A673 (cell line): ENCODE measurements around the gene OR2AJ1.

Experiments used
- EZH2 ChIP-seq: fragments of 200-600 bp; sonication (generic); IDR thresholded peaks from 2 replicates; pipeline ENCODE4 v1.6.1; 2017; ENCODE audit warnings: borderline replicate concordance, low read depth, mild to moderate bottlenecking, mixed read lengths, antibody characterized with exemption, low read length; ENCODE audit not compliant: poor library complexity, severe bottlenecking
- TF ChIP-seq, protein P1 (sequence below): fragments of 300-800, 200-600 bp; sonication (generic); conservative IDR thresholded peaks from 2 replicates; pipeline ENCODE4 v1.5.1; 2017; ENCODE audit warnings: low read depth, mild to moderate bottlenecking, antibody characterized with exemption, low read length, moderate library complexity, mixed read lengths

DNA sequence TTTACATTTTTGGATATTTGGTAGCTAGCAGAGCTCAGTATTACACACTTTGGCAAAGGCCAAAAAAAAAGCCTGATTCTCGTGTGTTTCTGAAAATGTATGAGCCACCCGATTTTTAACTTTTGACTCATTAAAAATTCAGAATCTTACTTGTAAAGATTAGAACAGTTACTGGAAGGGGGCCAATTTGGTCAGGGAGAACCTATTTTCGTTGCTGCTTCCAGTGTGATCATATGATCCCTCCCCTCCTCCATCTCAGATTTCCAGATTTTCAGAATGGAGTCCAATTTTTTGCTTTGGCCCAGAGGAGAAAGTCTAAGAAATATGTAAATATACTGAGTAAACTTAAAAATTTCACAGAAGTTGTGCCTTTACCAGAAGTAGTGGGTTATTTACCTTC is 37.1 kb downstream of the OR2AJ1 start:
- TF ChIP-seq, protein P1, sequence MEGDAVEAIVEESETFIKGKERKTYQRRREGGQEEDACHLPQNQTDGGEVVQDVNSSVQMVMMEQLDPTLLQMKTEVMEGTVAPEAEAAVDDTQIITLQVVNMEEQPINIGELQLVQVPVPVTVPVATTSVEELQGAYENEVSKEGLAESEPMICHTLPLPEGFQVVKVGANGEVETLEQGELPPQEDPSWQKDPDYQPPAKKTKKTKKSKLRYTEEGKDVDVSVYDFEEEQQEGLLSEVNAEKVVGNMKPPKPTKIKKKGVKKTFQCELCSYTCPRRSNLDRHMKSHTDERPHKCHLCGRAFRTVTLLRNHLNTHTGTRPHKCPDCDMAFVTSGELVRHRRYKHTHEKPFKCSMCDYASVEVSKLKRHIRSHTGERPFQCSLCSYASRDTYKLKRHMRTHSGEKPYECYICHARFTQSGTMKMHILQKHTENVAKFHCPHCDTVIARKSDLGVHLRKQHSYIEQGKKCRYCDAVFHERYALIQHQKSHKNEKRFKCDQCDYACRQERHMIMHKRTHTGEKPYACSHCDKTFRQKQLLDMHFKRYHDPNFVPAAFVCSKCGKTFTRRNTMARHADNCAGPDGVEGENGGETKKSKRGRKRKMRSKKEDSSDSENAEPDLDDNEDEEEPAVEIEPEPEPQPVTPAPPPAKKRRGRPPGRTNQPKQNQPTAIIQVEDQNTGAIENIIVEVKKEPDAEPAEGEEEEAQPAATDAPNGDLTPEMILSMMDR = no peak
- TF ChIP-seq EZH2 = no peak
